HG02759 (cell line): ENCODE data around the gene NR6A1.

Experiments
- ATAC-seq: cut with Tn5 transposase; IDR thresholded peaks from one replicate; pipeline ENCODE4 v1.9.1; 2021; ENCODE audit warnings: mild to moderate bottlenecking, moderate library complexity; ENCODE audit not compliant: unreplicated experiment

NR6A1 gene

GRCh38 chr9:124730772-124731171 lies 40.3 kb downstream of the NR6A1 start:
- no peak for ATAC-seq

- no peak for ATAC-seq
These were observed 44.2 kb downstream of the NR6A1 start for GRCh38 chr9:124726886-124727285.

- no peak for ATAC-seq
These were observed 46.1 kb downstream of the NR6A1 start for GRCh38 chr9:124725068-124725452.

GRCh38 chr9:124724415-124725067 lies 46.6 kb downstream of the NR6A1 start:
- ATAC-seq = no peak

- no peak for ATAC-seq
These were observed 47.8 kb downstream of the NR6A1 start for GRCh38 chr9:124723352-124723751.

- ATAC-seq = no peak
These were observed 49.8 kb downstream of the NR6A1 start for GRCh38 chr9:124721109-124721906.

- no peak for ATAC-seq
These were observed 50.5 kb downstream of the NR6A1 start for GRCh38 chr9:124720429-124721108.

GRCh38 chr9:124718928-124719327 lies 52.2 kb downstream of the NR6A1 start:
- ATAC-seq = no peak

GRCh38 chr9:124717597-124717996 lies 53.5 kb downstream of the NR6A1 start:
- no peak for ATAC-seq

- ATAC-seq = no peak
These were observed 54.3 kb downstream of the NR6A1 start for GRCh38 chr9:124716808-124717207.

GRCh38 chr9:124710766-124711165 lies 60.3 kb downstream of the NR6A1 start:
- ATAC-seq = no peak

- ATAC-seq = no peak
These were observed 61.8 kb downstream of the NR6A1 start for GRCh38 chr9:124709292-124709690.

- no peak for ATAC-seq
These were observed 62.3 kb downstream of the NR6A1 start for GRCh38 chr9:124708633-124709291.

GRCh38 chr9:124708074-124708473 lies 63.0 kb downstream of the NR6A1 start:
- ATAC-seq = no peak

GRCh38 chr9:124707666-124708065 lies 63.4 kb downstream of the NR6A1 start:
- no peak for ATAC-seq

GRCh38 chr9:124706685-124707084 lies 64.4 kb downstream of the NR6A1 start:
- ATAC-seq = no peak

- no peak for ATAC-seq
These were observed 71.5 kb downstream of the NR6A1 start for GRCh38 chr9:124699575-124699974.

- no peak for ATAC-seq
These were observed 72.8 kb downstream of the NR6A1 start for GRCh38 chr9:124698265-124698664.

GRCh38 chr9:124697326-124698200 lies 73.5 kb downstream of the NR6A1 start:
- no peak for ATAC-seq

GRCh38 chr9:124696101-124696500 lies 75.0 kb downstream of the NR6A1 start:
- no peak for ATAC-seq
